ENCODE data around the gene ZNF276.

DNA sequence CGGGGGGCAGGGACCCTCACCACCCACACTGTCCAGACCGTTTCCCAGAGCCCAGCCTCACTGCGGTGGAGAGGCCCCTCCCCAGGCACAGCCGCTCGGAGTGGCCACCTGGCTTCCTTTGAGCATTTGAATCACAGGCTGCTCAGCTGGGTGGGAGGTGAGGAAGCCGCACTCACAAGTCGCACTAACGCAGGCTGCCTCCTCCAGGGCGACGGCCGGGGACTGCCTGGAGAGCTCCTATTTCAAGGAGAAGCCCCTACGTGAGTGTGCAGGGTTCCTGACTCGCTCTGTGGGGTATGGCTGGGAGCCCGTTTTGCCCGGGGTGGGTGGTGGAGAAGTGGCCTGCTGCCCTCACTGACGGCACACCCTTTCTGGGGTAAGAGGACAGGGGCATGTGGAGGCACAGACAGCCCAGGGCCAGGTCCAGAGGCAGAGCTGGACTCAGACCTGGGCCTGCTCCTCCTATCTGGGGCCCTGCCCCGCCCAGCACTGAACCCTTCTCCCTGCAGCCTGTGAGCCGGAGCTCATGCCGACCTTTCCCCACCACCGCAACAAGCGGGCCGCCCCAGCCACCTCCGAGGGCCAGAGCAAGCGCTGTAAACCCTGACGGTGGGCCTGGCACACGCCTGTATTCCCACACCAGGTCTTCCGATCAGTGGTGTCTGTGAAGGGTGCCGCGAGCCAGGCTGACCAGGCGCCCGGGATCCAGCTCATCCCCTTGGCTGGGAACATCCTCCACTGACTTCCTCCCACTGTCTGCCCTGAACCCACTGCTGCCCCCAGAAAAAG is 26.1 kb upstream of the ZNF276 start:
- TF ChIP-seq POLR2A (IDR thresholded peaks at IDR 0.05; ENCODE audit: control extremely low read depth in 1 of 2, low read depth in 2 of 2, low read length in 2 of 2): 0 out of 3 replicates have a peak, but pooled peaks of 1 of the 2 experiments have one; percentile 3
- no peak for TF ChIP-seq CBX8 (IDR thresholded peaks at IDR 0.05; ENCODE audit: borderline replicate concordance, low read depth, low read length)

All from H1 (cell line).